GM12892 (cell line): ENCODE data around the gene CEP70.
"Not testable (repeated sequence)": the region's sequence is repeated elsewhere in the genome, so short reads cannot be mapped to it uniquely, and the experiment has no call there.

Experiments
- POLR2A ChIP-seq: IDR thresholded peaks from 2 replicates; pipeline ENCODE4 v1.6.1; 2011; ENCODE audit warnings: low read depth, low read length, control low read depth
- TAF1 ChIP-seq: IDR thresholded peaks from 2 replicates; pipeline ENCODE4 v1.6.1; 2011; ENCODE audit warnings: low read depth, mild to moderate bottlenecking, control low read depth, low read length, borderline replicate concordance

DNA sequence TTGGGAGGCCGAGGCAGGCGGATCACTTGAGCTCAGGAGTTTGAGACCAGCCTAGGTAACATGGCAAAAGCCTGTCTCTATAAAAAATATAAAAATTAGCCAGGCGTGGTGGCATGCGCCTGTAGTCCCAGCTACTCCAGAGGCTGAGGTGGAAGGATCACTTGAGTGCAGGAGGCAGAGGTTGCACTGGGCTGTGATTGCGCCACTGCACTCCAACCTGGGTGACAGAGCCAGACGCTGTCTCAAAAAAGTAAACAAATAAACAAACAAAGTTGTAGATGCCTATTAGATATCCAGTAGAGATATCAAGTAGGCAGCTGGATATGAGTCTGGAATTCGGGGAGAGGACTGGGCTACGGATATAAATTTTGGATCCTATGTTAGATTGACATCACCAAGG lies 24.4 kb downstream of the CEP70 start:
- not testable (repeated sequence) for TF ChIP-seq TAF1, POLR2A
